Anterior cingulate cortex (tissue), 58 donors: ENCODE measurements around the gene TRPM1.

ENCODE experiments used
- DNase-seq, 58 donors: peaks; one replicate each; lab custom pipeline; 2025; lab: John Stamatoyannopoulos, UW

The TRPM1 gene

DNA sequence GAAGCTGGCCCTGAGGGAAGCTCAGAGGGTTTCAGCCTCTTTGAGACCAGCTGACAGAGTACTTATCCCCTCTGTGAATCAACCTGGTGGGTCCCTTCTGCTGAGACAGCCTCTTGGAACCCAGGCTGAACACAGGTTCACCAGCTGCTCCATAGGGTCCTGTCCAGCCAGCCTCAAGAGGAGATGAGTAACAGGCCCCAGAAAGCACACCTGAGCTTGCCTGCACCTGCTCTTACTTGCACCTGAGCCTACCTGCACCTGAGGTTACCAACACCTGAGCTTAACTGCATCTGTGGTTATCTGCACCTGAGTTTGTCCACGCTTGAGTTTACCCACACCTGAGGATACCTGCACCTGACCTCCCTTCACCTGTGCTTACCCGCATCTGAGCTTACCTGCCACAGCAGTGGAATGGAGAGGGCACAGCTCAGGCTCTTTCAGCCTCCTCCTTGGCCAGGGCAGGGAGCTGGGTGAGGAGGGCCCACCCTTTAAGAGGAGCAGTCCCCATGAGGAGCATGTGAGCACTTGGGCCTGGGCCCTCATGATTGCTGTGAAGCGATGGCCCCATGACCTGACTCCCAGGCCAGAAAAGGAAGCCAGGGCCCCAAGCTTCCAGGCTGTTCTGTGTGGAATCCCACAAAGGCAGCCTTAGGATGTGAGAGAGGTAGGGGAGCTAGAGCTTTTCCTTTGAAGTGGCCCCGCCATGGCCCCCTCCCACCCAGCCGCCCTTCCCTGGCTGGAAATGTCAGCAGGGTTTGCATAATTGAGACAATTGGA is at the start of gene TRPM1:
TRPM1 (minus strand) TSS at position 464 of the 777 bp plus-strand sequence. CDS start 20,370 bp downstream, outside the sequence.
- DNase-seq = peak in 4 of 58 donors; percentile 21 to 59 (median 28)

DNA sequence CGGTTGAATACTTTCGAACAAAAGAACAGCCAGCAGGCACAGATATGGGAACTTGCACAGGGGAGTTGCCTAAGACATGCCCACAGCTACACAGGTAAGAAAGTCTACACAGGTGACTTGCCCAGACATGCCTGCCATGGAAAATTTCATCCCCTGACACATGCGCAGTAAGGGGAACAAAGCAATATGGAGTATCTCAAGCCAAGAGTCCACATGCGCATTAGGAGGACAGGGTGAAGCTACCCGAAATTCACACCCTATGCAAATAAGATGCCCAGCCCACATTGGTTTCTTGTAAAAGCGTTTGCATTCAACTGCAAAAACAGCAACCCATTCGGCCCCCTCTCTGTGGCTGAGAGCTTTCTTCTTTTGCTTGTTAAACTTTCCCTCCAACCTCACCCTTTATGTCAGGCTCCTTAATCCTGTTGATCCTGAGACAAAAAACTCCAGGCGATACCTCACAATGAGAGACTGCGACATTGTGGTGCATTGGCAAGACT is 49.3 kb upstream of the TRPM1 start:
- no peak for DNase-seq

DNA sequence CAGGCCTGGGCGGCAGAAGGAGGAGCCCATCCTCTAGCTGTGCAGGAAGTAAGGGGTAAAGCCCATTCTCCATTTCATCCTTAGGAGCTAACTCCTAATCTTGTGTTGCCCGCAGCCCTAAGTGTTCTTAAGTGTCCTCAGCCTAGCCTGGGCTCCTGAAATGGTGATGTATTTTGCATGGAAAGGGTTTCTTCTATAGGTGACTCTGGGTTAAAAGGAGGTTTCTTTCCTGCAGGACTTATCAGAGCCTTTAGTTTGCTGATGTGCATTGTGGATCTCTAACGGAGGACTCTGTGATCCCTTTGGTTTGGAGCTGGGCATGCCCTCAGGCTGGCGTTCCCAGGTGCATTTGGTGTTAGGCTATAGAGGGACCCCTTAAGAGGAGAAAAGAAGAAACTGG is 48.5 kb upstream of the TRPM1 start:
- DNase-seq = no peak

DNA sequence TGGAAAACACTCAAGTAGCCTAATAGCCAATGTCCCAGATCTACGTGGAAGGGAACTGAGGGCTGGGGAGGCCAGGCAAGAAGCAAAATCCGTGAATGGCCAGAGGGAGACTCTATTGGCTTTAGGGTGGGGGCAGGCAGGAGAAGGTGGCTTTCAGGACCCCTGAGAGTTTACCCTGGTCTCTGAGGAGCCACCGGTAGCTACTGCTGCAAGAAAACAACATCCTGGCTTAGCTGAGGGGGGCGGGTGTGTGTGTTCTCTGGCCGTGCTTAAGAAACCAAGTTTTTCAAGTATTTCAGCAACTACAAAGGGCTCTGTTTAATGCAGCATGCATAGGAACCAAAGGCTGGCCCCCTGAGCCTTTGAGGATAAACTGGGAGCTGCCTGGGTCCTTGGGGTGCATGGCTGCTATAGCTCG is 47.6 kb upstream of the TRPM1 start:
- no peak for DNase-seq

DNA sequence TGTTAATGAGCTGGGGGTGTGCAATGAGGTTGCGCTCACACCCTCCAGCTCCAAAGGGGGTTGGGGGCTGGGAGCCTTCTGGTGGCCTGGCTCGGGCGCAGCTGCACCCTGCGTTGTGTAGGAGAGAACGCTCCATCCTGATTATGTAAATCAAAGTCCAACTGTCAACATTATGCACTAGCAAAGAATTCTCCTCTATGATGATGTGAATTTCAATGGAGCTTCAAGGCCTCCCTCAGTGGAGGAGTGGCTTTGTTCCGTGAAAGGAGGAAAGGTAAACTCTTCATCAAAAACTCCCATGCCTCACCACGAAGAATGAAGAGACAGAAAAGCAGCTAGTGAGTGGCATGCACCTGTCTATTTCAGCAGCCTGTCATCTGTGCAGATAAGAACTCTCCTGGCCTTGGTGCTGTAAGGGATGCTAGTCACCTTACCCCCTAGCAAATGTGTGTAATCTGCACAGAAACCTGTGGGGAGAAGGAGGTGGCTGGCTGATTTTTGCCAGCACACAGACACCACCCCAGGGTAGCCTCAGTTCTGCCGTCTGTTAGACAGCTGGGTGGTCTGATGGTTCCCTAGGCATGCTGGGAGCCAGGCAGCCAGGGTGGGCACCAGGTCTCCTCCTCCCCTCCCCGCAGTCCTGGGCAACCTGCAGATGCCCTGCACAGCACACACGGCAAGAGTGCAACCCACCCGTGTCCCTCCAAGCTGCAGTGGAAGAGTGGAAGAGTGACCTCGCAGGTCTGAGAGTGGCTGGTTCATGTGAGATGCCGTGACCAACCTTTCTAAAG is 47.0 kb upstream of the TRPM1 start:
- DNase-seq = no peak

DNA sequence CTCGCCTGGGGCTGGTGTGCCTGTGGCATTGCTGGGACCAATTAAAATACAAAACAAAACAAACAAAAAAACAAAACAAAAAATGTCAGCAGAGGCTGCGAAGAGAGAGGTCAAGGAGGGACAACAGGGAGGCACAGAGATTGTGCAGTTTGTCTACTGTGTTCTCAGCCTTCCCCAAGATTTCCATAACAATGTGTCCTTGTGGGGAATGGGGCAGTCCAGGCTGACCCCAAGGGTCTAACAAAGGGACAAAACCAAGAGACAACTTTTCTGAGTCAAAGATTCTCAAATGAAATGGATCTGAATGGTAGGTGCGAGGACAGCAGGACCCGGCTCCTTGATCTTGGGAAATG is 46.4 kb upstream of the TRPM1 start:
- DNase-seq = no peak

DNA sequence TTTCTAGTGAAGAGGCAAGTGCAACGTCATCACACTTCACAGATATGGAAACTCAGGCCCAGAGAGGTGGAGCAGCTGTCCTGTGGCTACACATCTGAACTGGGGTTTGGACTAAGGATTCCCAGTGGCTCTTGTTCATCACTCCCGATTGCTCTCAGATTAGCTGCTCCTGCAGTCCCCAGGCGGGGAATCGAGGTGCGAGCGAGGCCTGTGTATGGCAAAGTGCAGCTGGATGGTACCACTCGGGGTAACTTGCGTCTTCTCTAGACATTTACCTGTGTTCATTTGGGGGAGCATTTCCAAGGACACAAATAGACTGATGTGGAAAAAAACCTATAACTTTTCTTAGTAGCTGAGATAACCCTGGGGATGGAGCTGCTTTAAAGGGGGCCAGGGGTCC is 45.9 kb upstream of the TRPM1 start:
- DNase-seq = no peak

DNA sequence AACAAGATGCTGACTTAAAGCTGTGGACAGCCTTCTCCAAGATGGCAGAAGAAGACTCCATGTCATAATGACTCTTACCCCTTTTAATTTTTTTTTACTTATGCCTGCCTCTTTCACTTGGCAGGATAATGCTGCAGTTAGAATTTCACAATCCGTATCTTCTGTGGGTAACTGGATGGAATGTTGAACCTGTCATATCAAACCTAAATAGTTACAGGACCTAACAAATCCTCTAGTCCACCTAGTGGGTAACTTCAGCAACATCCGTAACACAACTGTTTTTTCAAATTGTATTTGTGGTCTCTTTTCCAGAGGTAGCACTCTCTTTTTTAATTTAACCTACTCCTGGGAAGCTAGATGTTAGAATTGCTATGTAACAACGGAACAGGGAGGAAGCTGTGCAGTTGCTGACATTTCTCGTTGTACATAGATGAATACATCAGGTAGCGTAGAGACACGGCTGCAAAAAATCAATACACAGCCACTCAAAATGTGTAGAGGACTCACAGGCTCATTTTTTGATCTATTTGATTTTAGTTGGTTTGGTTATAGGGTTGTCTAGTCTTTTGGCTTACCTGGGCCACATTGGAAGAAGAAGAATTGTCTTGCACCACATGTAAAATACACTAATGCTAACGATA is 43.9 kb upstream of the TRPM1 start:
- DNase-seq = no peak

DNA sequence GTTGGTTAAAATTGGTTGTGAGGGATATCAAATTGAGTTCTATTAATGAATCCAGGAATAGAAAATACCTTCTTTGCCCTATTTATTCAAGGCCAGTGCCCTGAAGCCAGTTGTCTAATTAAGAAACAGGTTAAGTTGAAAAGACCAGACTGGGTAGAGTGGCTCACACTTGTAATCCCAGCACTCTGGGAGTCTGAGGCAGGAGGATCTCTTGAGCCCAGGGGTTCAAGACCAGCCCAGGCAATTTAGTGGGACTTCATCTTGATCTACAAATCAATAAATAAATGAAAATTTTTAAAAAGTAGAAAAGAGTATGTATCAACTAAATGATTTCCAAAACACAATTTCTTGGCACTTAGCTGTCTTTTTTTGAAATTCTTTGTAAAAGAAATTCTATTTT is 40.3 kb upstream of the TRPM1 start:
- DNase-seq = no peak

DNA sequence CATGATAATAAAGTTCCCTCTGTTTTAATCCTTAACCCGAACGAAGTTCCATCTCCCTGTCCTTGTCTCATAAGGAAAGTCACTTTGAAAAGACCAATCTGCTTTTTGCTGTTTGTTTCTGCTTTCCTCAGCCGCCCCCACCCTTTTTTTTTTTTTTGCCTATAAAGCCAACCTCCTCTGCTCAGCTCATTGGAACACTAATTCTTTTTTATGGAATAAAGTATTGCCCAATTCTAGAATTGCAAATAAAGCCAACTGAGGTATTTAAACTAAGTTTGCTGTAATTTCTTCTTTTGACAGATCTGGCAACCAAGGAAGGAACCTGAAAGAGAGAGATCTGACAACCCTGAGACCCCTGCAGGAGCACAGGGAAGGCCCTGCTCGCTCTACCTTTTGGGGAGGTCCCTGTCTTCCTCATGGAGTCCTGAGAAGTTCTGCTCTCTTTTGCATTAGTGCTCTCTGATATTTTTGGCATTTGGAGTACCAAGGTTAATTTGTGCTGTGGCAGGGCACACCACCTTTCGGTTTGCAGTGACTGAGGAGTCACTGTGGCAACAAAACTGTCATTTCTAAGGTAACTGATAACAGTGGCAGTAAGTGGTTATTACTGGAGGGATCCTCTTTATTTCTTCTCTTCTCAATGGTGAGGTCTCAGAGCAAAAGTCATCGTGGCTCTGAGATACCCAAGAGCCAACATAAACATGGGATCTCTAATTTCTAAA is 35.2 kb upstream of the TRPM1 start:
- no peak for DNase-seq

DNA sequence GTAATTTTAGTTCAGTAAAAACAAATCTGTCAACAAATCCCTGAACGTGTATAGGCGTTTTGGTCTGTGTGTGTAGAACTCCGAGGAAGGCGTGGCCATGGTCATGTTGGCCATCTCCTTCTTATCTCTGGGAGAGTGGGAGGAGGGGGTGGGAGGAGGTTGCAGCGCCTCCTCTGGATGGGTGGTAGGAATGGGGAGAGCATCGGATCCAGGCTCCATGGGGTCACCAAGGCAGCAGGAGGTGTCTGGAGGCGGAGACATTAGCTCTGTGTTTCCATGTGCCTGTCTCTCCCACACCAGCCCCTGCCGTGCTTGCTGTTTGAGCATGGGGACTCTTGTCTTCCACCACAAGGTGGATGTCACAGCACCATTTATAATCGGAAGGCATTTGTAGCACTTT is 34.5 kb upstream of the TRPM1 start:
- DNase-seq = no peak

DNA sequence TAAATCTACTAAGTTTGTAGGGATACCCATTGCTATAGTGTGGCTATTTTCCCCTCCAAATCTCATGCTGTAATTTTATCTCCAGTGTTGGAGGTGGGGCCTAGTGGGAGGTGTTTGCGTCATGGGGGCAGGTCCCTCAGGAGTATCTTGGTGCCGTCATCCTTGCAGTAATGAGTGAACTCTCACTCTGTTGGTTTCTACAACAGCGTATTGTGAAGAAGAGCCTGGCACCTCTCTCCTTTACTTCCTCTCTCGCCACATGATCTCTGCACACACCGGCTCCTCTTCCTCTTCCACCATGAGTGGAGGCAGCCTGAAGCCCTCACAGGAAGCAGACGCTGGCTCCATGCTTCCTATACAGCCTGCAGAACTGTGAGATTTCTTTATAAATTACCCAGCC is 34.0 kb upstream of the TRPM1 start:
- no peak for DNase-seq

DNA sequence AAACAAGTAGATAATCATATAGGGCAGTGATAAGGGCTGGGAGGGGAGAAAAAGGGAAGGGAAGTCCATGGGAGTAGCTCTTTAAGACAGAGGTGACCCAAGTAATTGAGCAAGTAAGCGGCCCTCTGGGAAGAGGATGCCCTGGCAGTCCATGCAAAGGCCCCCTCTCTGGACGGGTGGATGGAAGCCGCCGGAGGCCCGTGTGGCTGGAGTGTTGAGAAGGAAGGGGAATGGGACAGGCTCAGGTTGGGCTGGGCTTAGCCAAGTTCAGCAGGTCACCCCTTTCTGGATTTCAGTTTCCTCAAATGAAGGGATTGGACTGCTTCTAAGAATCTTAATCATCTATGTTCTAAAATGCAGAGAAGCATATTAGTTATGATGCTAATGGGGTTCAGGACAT is 32.4 kb upstream of the TRPM1 start:
- DNase-seq = no peak

DNA sequence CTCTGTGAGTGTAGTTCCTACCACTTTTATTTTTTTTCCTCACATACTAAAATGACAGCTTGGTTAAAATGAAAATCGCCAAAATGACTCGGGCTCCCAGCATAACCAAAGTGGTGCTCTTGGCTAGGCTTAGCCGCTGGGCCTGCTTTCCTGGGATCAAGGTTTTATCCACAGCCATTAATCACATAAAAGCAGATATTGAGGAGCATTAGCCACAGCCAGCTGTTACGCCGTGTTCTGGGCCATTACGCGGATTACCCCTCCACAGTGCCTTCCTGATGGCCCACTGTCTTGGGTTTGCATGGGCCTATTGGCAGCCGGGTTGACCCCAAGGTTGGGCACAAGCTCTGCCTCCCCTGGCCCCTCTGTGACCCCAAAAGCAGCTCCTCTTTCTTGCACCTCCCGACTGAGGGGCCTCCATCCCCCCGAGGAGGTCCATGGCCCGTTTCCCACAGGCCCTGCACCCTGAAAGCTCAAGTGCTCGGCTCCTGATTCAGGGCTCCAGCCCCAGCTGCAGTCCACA is 30.4 kb upstream of the TRPM1 start:
- DNase-seq = no peak

DNA sequence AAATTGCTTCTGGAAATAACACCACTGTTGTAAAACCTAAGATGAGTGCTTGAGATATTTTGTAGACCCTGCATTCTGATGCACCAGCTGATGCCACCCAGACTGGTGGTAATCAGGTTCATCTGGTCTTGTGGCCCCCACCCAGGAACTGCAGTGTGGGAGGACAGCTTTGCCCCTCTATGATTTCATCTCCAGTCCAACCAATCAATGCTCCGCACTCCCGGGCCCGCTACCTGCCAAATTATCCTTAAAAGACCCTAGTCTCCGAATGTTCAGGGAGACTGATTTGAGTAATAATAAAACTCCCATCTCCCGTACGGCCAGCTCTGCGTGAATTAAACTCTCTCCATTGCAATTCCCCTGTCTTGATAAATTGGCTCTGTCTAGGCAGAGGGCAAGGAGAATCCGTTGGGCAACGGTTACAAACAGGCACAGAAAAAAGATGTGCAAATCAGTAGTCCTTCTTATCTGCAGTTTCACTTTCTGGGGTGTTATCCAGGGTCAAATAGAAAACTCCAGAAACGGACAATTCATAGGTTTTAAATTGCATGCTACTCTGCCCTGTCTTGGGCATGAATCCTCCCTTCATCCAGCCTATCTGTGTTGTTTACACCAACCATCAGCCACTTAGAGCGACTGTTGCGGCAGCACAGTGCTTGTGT is 29.2 kb upstream of the TRPM1 start:
- no peak for DNase-seq

DNA sequence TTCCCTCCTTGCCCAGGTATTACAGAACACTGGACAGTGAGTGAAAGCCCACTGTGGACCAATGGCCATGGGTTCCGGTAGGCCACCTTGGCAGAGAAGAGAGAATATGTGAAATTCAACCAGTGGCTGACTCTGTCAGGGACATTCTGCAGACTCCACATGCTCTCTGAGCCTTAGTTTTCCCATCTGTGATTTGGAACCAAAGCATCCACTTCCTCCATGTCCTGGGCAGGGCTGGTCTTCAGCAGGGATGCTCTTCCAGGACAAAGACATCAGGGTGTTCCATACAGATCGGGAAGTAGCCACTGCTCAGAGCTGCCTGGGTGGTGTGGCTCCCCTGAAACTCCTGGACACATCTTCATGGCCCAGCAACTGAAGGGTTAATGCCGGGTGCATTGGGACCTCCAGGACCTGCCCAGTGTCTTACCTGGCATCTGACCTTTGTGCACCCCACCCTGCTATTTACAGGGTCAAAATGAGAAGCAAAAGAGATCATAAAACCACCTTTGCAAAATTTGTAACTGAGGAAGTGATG is 28.3 kb upstream of the TRPM1 start:
- no peak for DNase-seq

DNA sequence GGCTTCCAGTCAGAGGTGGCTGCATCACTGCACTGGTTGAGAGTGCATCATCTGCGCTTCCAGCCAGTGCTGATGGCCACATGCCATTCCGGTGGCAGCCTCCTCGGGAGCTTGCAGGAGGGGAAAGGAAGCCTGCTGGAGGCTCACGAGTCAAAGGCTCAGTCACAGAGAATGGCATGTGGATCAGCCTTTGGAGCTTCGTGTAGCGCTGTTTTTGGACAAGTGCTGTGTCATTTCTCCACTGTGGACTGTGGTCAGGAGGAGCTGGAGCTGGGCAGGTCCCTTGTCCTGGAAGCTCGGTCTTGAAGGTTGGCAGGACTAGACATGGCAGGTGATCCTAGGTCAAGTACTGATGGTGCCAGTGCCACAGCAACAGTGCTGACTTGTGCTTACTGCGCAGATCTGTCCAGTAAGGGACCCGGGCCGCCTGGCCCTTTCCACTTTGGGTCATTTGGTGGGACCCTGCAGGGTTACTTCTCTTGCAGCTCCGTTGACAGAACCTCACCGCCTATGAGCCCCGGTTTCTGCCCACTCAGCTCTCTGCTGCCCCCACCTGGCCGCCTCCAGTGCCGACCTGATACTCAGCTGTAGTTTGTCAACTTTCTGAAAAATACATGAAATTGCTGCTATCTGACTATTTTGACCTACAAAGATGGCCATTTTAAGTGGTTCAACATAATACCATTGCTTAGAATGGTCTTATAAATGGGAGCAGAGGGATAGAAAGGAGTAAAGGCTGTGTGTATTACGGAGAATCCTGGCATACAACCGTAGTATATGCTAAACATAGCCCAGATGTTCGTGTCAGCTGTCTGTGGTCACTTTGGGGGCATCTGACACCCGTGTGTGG is 27.6 kb upstream of the TRPM1 start:
- peak in 52 of 58 donors; percentile 2 to 83 (median 46) for DNase-seq

DNA sequence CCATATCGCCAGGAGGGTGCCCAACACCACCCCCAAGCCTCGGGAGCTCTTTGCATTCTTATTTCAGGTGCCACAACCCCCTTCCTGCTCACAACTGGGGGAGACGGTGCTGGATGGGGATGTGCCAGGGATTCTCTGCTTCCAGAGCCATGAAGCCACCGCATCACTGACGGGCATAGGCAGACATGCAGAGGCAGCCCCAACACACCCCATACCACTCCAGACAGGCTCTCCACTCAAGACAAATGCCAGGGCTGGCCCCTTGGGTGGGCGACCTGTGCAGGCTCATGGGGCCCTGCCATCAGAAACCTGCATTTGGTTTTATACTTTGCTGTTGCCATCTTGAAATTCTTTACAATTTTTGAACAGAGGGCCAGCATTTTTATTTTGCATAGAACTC is 27.0 kb upstream of the TRPM1 start:
- no peak for DNase-seq
